ENCODE results near the gene WDR64.
"Not testable (repeated sequence)": the region's sequence is repeated elsewhere in the genome, so short reads cannot be mapped to it uniquely, and the experiment has no call there.

The WDR64 gene

GRCh38 chr1:241658081-241658793 lies 6.2 kb downstream of the WDR64 start:
- DNase-seq (ENCODE audit: low read depth), result no peak

GRCh38 chr1:241659016-241659415 lies 6.9 kb downstream of the WDR64 start:
- DNase-seq (ENCODE audit: low read depth), result not testable (repeated sequence)

- no peak for DNase-seq (ENCODE audit: low read depth)
Observed at GRCh38 chr1:241660424-241660972, 8.4 kb downstream of the WDR64 start.

- DNase-seq (ENCODE audit: low read depth), result no peak
Observed at GRCh38 chr1:241666419-241666818, 14.3 kb downstream of the WDR64 start.

- DNase-seq (ENCODE audit: low read depth), result no peak
Observed at GRCh38 chr1:241672301-241672700, 20.2 kb downstream of the WDR64 start.

- no peak for DNase-seq (ENCODE audit: low read depth)
Observed at GRCh38 chr1:241674805-241675384, 22.8 kb downstream of the WDR64 start.

GRCh38 chr1:241675983-241676382 lies 23.9 kb downstream of the WDR64 start:
- no peak for DNase-seq (ENCODE audit: low read depth)

- no peak for DNase-seq (ENCODE audit: low read depth)
Observed at GRCh38 chr1:241677201-241677600, 25.1 kb downstream of the WDR64 start.

- no peak for DNase-seq (ENCODE audit: low read depth)
Observed at GRCh38 chr1:241678536-241678935, 26.5 kb downstream of the WDR64 start.

GRCh38 chr1:241679404-241679803 lies 27.3 kb downstream of the WDR64 start:
- DNase-seq (ENCODE audit: low read depth), result no peak

- no peak for DNase-seq (ENCODE audit: low read depth)
Observed at GRCh38 chr1:241679961-241680360, 27.9 kb downstream of the WDR64 start.

- not testable (repeated sequence) for DNase-seq (ENCODE audit: low read depth)
Observed at GRCh38 chr1:241681861-241682448, 29.9 kb downstream of the WDR64 start.

- no peak for DNase-seq (ENCODE audit: low read depth)
Observed at GRCh38 chr1:241682921-241683320, 30.8 kb downstream of the WDR64 start.

- no peak for DNase-seq (ENCODE audit: low read depth)
Observed at GRCh38 chr1:241684108-241684507, 32.0 kb downstream of the WDR64 start.

- DNase-seq (ENCODE audit: low read depth), result no peak
Observed at GRCh38 chr1:241688940-241689368, 36.9 kb downstream of the WDR64 start.

GRCh38 chr1:241695246-241696171 lies 43.4 kb downstream of the WDR64 start:
- no peak for DNase-seq (ENCODE audit: low read depth)

GRCh38 chr1:241696172-241696814 lies 44.2 kb downstream of the WDR64 start:
- DNase-seq (ENCODE audit: low read depth), result no peak

- DNase-seq (ENCODE audit: low read depth), result no peak
Observed at GRCh38 chr1:241696815-241697639, 44.9 kb downstream of the WDR64 start.

- DNase-seq (ENCODE audit: low read depth), result no peak
Observed at GRCh38 chr1:241697640-241698018, 45.5 kb downstream of the WDR64 start.

GRCh38 chr1:241698177-241698576 lies 46.1 kb downstream of the WDR64 start:
- DNase-seq (ENCODE audit: low read depth), result no peak

Measured in stimulated activated CD8-positive, alpha-beta memory T cell treated with anti-CD3 and anti-CD28 coated beads, Interleukin-12 subunit alpha, Interleukin-12 subunit beta, amount 100 ng/mL, for 4 hours (primary cell).